Keratinocyte (primary cell): Measurements from ENCODE around the gene SMAD6. TPM values are rescaled to one million over a fixed set of nuclear protein-coding genes. Genes with fewer than 3 reads are reported as not detected.

Experiments used
- DNase-seq: peaks from one replicate; pipeline ENCODE4 v3.0.0-alpha.2; 2011; ENCODE audit warnings: low read depth, missing footprints, low spot score
- FAIRE-seq: peaks from 2 replicates; lab custom pipeline; 2011; peaks lifted over from hg19 to GRCh38; lab: Jason Lieb, UNC
- H2AFZ ChIP-seq: 2 replicates; pipeline ENCODE4 v1.6.0; 2012; ENCODE audit warnings: low read length, control low read depth, inconsistent platforms; ENCODE audit not compliant: control insufficient read depth
- H3K27ac ChIP-seq: 2 replicates; pipeline ENCODE4 v1.5.1; 2011; ENCODE audit warnings: low read length; ENCODE audit not compliant: control insufficient read depth, insufficient read depth
- H3K27me3 ChIP-seq: 3 replicates; pipeline ENCODE4 v1.6.0; 2011; ENCODE audit warnings: low read length; ENCODE audit not compliant: control insufficient read depth, insufficient read depth; ENCODE audit errors: extremely low read depth
- H3K36me3 ChIP-seq, 2 experiments: 2 replicates in 1 of 2; 3 replicates in 1 of 2; pipeline ENCODE4 v1.5.1; 2011; ENCODE audit warnings: low read length in 2 of 2, mild to moderate bottlenecking in 1 of 2; ENCODE audit not compliant: control insufficient read depth in 2 of 2, insufficient read depth in 2 of 2; ENCODE audit errors: extremely low read depth in 1 of 2
- H3K4me1 ChIP-seq: 3 replicates; pipeline ENCODE4 v1.5.1; 2011; ENCODE audit warnings: low read length; ENCODE audit not compliant: control insufficient read depth, insufficient read depth; ENCODE audit errors: extremely low read depth
- H3K4me2 ChIP-seq: 3 replicates; pipeline ENCODE4 v1.6.0; 2011; ENCODE audit warnings: low read depth, low read length; ENCODE audit not compliant: control insufficient read depth, insufficient read depth; ENCODE audit errors: extremely low read depth
- H3K4me3 ChIP-seq, 3 experiments: fragments of 200-600 bp in 1 of 3; sonication (generic) in 1 of 3; 2 replicates in 2 of 3; 3 replicates in 1 of 3; pipeline ENCODE4 v1.5.1; 2011 to 2016; ENCODE audit warnings: low read length in 3 of 3, mild to moderate bottlenecking in 3 of 3, control low read depth in 2 of 3, inconsistent platforms in 1 of 3, low read depth in 1 of 3, mixed read lengths in 1 of 3, mixed run types in 1 of 3, moderate library complexity in 1 of 3; ENCODE audit not compliant: control insufficient read depth in 2 of 3, insufficient read depth in 2 of 3; ENCODE audit errors: extremely low read depth in 1 of 3
- H3K79me2 ChIP-seq: 2 replicates; pipeline ENCODE4 v1.6.0; 2012; ENCODE audit warnings: low read length; ENCODE audit not compliant: control insufficient read depth, insufficient read depth
- H3K9ac ChIP-seq: 3 replicates; pipeline ENCODE4 v1.6.0; 2011; ENCODE audit warnings: low read length; ENCODE audit not compliant: control insufficient read depth, insufficient read depth; ENCODE audit errors: extremely low read depth
- H3K9me1 ChIP-seq: 3 replicates; pipeline ENCODE4 v1.6.0; 2011; ENCODE audit warnings: low read length; ENCODE audit not compliant: control insufficient read depth, insufficient read depth; ENCODE audit errors: extremely low read depth
- H3K9me3 ChIP-seq: 2 replicates; pipeline ENCODE4 v1.5.1; 2012; ENCODE audit warnings: low read depth, low read length; ENCODE audit not compliant: control insufficient read depth
- H4K20me1 ChIP-seq: 3 replicates; pipeline ENCODE4 v1.6.0; 2011; ENCODE audit warnings: low read length; ENCODE audit not compliant: control insufficient read depth, insufficient read depth; ENCODE audit errors: extremely low read depth
- CTCF ChIP-seq, 3 experiments: IDR thresholded peaks in 1 of 3; conservative IDR thresholded peaks in 1 of 3; optimal IDR thresholded peaks in 1 of 3; 2 replicates in 2 of 3; 3 replicates in 1 of 3; pipeline versions ENCODE3 to v1.5.1; 2011; ENCODE audit warnings: low read length in 3 of 3, mild to moderate bottlenecking in 3 of 3, moderate library complexity in 2 of 3, control low read depth in 1 of 3, inconsistent platforms in 1 of 3; ENCODE audit not compliant: insufficient read depth in 2 of 3; ENCODE audit errors: extremely low read depth in 1 of 3
- EZH2 ChIP-seq: IDR thresholded peaks from one replicate; pipeline ENCODE4 v1.6.1; 2012; ENCODE audit warnings: inconsistent platforms, mild to moderate bottlenecking, low read length, moderate library complexity
- dilution Hi-C: fragments of 300-500 bp; cut with MboI; formaldehyde crosslinking; loops from one replicate; pipeline ENCODE4 v1.7.0; 2020; ENCODE audit warnings: low sequenced_read_pairs; ENCODE audit not compliant: extremely low pct_ligation_motif_present
- polyA plus RNA-seq, 5 experiments: library from polyadenylated mRNA; depleted of rRNA in 3 of 5; stranded (reverse) in 3 of 5; stranded (forward) in 1 of 5; unstranded in 1 of 5; fragments of >200 nt; gene quantifications; 1 replicate in 1 of 5; 2 replicates in 3 of 5; 3 replicates in 1 of 5; pipeline versions ENCODE4 v1.2.1 to v1.2.3, GENCODE V29; 2011 to 2012; ENCODE audit warnings: missing spikeins in 2 of 5, low read depth in 1 of 5, low replicate concordance in 1 of 5

The SMAD6 gene
- polyA plus RNA-seq, 1 donor (not counting 4 experiments of a cell fraction or from before 2014, with no cell fraction given): 0.03 TPM

GRCh38 chr15:66706225-66706732 is 4.2 kb downstream of the SMAD6 start:
- no peak overlapping the region for H3K4me3 ChIP-seq
- no peak overlapping the region for H3K27ac ChIP-seq
- H3K9me3 ChIP-seq: no peaks in the 10 kb centered on the region
- H3K9ac ChIP-seq: no peak overlapping the region
- FAIRE-seq (no peak), DNase-seq (no peak)
- H3K4me1 ChIP-seq: peaks cover 6% of the 10 kb centered on the region
- peaks cover 41% of the 10 kb centered on the region for H3K27me3 ChIP-seq
- no peak overlapping the region for H3K4me2 ChIP-seq
- H2AFZ ChIP-seq: no peak overlapping the region
- dilution Hi-C loops: no loop called here
- H3K79me2 ChIP-seq: no peaks in the 10 kb centered on the region
- TF ChIP-seq CTCF (optimal IDR thresholded peaks at IDR 0.05 in 1 of 3, IDR thresholded peaks at IDR 0.05 in 1 of 3, conservative IDR thresholded peaks at IDR 0.05 in 1 of 3; ENCODE audit: extremely low read depth in 1 of 3, insufficient read depth in 2 of 3, low read length in 3 of 3): peak; percentile 17 to 37 (median 26)
- no peak for TF ChIP-seq EZH2
- no peaks in the 10 kb centered on the region for H3K9me1 ChIP-seq
- H3K36me3 ChIP-seq: no peaks in the 10 kb centered on the region
- H4K20me1 ChIP-seq: no peaks in the 10 kb centered on the region

GRCh38 chr15:66706840-66707239 is 4.8 kb downstream of the SMAD6 start:
- TF ChIP-seq CTCF (optimal IDR thresholded peaks at IDR 0.05 in 1 of 3, IDR thresholded peaks at IDR 0.05 in 1 of 3, conservative IDR thresholded peaks at IDR 0.05 in 1 of 3; ENCODE audit: extremely low read depth in 1 of 3, insufficient read depth in 2 of 3, low read length in 3 of 3) (no peak), EZH2 (no peak)
- Histone ChIP-seq H3K27ac (no peak overlapping the region), H3K36me3 (no peaks in the 10 kb centered on the region), H3K27me3 (peaks cover 41% of the 10 kb centered on the region), H4K20me1 (no peaks in the 10 kb centered on the region), H3K4me3 (no peak overlapping the region), H3K9ac (no peak overlapping the region), H3K9me1 (no peaks in the 10 kb centered on the region), H3K79me2 (no peaks in the 10 kb centered on the region), H3K9me3 (no peaks in the 10 kb centered on the region), H2AFZ (no peak overlapping the region), H3K4me2 (no peak overlapping the region), H3K4me1 (peaks cover 6% of the 10 kb centered on the region)
- dilution Hi-C loops: no loop called here
- DNase-seq (no peak), FAIRE-seq (no peak)
